IPS-18a (cell line): Measurements from ENCODE around the gene CERK.
"Not testable (repeated sequence)": the region's sequence is repeated elsewhere in the genome, so short reads cannot be mapped to it uniquely, and the experiment has no call there.

ENCODE experiments used
- H3K27ac ChIP-seq: one replicate; pipeline ENCODE4 v1.5.1; 2013; ENCODE audit warnings: low read length
- H3K27me3 ChIP-seq: one replicate; pipeline ENCODE4 v1.6.1; 2013; ENCODE audit warnings: mild to moderate bottlenecking, low read length; ENCODE audit not compliant: control insufficient read depth, insufficient read depth
- H3K36me3 ChIP-seq: one replicate; pipeline ENCODE4 v1.6.1; 2013; ENCODE audit warnings: low read depth, low read length; ENCODE audit not compliant: control insufficient read depth
- H3K4me1 ChIP-seq: one replicate; pipeline ENCODE4 v1.6.1; 2013; ENCODE audit warnings: low read depth, low read length; ENCODE audit not compliant: control insufficient read depth
- H3K4me3 ChIP-seq: one replicate; pipeline ENCODE4 v1.5.1; 2013; ENCODE audit warnings: low read length
- H3K9ac ChIP-seq: one replicate; pipeline ENCODE4 v1.6.1; 2013; ENCODE audit warnings: mild to moderate bottlenecking, low read length, moderate library complexity
- H3K9me3 ChIP-seq: one replicate; pipeline ENCODE4 v1.6.1; 2013; ENCODE audit warnings: low read depth, low read length; ENCODE audit not compliant: control insufficient read depth

CERK gene

GRCh38 chr22:46734213-46734722, 3.8 kb downstream of the CERK start:
- not testable (repeated sequence) for H3K9me3 ChIP-seq, H3K36me3 ChIP-seq, H3K27ac ChIP-seq, H3K4me3 ChIP-seq, H3K27me3 ChIP-seq, H3K9ac ChIP-seq
- peaks cover 26% of the 10 kb centered on the region for H3K4me1 ChIP-seq

- no peak overlapping the region for H3K4me3 ChIP-seq
- no peak overlapping the region for H3K9ac ChIP-seq
- peaks cover 26% of the 10 kb centered on the region for H3K4me1 ChIP-seq
- H3K27me3 ChIP-seq, result no peaks in the 10 kb centered on the region
- no peak overlapping the region for H3K27ac ChIP-seq
- H3K9me3 ChIP-seq, result no peaks in the 10 kb centered on the region
- H3K36me3 ChIP-seq, result no peaks in the 10 kb centered on the region
These were observed 5.5 kb downstream of the CERK start for GRCh38 chr22:46732513-46732912.

- Histone ChIP-seq H3K27ac (no peak overlapping the region), H3K27me3 (no peaks in the 10 kb centered on the region), H3K4me3 (no peak overlapping the region), H3K9ac (no peak overlapping the region), H3K4me1 (peaks cover 23% of the 10 kb centered on the region), H3K36me3 (no peaks in the 10 kb centered on the region), H3K9me3 (no peaks in the 10 kb centered on the region)
These were observed 6.0 kb downstream of the CERK start for GRCh38 chr22:46732041-46732379.

GRCh38 chr22:46731246-46732040, 6.6 kb downstream of the CERK start:
- peaks cover 19% of the 10 kb centered on the region for H3K4me1 ChIP-seq
- H3K36me3 ChIP-seq, result no peaks in the 10 kb centered on the region
- H3K9ac ChIP-seq, result no peak overlapping the region
- no peaks in the 10 kb centered on the region for H3K27me3 ChIP-seq
- H3K9me3 ChIP-seq, result no peaks in the 10 kb centered on the region
- no peak overlapping the region for H3K4me3 ChIP-seq
- no peak overlapping the region for H3K27ac ChIP-seq

GRCh38 chr22:46730568-46731245, 7.3 kb downstream of the CERK start:
- Histone ChIP-seq H3K9ac (no peak overlapping the region), H3K4me1 (peaks cover 11% of the 10 kb centered on the region), H3K9me3 (no peaks in the 10 kb centered on the region), H3K4me3 (no peak overlapping the region), H3K27ac (no peak overlapping the region), H3K27me3 (no peaks in the 10 kb centered on the region), H3K36me3 (no peaks in the 10 kb centered on the region)

GRCh38 chr22:46728470-46728869, 9.6 kb downstream of the CERK start:
- H3K4me3 ChIP-seq, result no peak overlapping the region
- H3K27ac ChIP-seq, result no peak overlapping the region
- no peaks in the 10 kb centered on the region for H3K9me3 ChIP-seq
- H3K36me3 ChIP-seq, result no peaks in the 10 kb centered on the region
- peaks cover 7% of the 10 kb centered on the region for H3K4me1 ChIP-seq
- no peaks in the 10 kb centered on the region for H3K27me3 ChIP-seq
- no peak overlapping the region for H3K9ac ChIP-seq

- no peak overlapping the region for H3K4me3 ChIP-seq
- H3K9ac ChIP-seq, result no peak overlapping the region
- H3K4me1 ChIP-seq, result peaks cover 7% of the 10 kb centered on the region
- H3K9me3 ChIP-seq, result no peaks in the 10 kb centered on the region
- no peaks in the 10 kb centered on the region for H3K36me3 ChIP-seq
- H3K27ac ChIP-seq, result no peak overlapping the region
- no peaks in the 10 kb centered on the region for H3K27me3 ChIP-seq
These were observed 10.2 kb downstream of the CERK start for GRCh38 chr22:46727813-46728364.

GRCh38 chr22:46726986-46727317, 11.1 kb downstream of the CERK start:
- Histone ChIP-seq H3K4me1 (peaks cover 6% of the 10 kb centered on the region), H3K4me3 (no peak overlapping the region), H3K27me3 (no peaks in the 10 kb centered on the region), H3K9me3 (no peaks in the 10 kb centered on the region), H3K27ac (no peak overlapping the region), H3K9ac (no peak overlapping the region), H3K36me3 (no peaks in the 10 kb centered on the region)

GRCh38 chr22:46726066-46726985, 11.7 kb downstream of the CERK start:
- H3K27ac ChIP-seq, result no peak overlapping the region
- no peaks in the 10 kb centered on the region for H3K27me3 ChIP-seq
- no peaks in the 10 kb centered on the region for H3K36me3 ChIP-seq
- no peaks in the 10 kb centered on the region for H3K9me3 ChIP-seq
- no peak overlapping the region for H3K4me3 ChIP-seq
- H3K4me1 ChIP-seq, result no peaks in the 10 kb centered on the region
- H3K9ac ChIP-seq, result no peak overlapping the region

- H3K4me3 ChIP-seq, result no peak overlapping the region
- H3K27ac ChIP-seq, result no peak overlapping the region
- no peaks in the 10 kb centered on the region for H3K27me3 ChIP-seq
- no peaks in the 10 kb centered on the region for H3K9me3 ChIP-seq
- no peak overlapping the region for H3K9ac ChIP-seq
- peaks cover 1% of the 10 kb centered on the region for H3K36me3 ChIP-seq
- H3K4me1 ChIP-seq, result no peaks in the 10 kb centered on the region
These were observed 13.0 kb downstream of the CERK start for GRCh38 chr22:46725096-46725495.

GRCh38 chr22:46723882-46724281, 14.2 kb downstream of the CERK start:
- Histone ChIP-seq H3K9me3 (no peaks in the 10 kb centered on the region), H3K4me3 (no peak overlapping the region), H3K9ac (no peak overlapping the region), H3K27ac (no peak overlapping the region), H3K27me3 (no peaks in the 10 kb centered on the region), H3K4me1 (no peaks in the 10 kb centered on the region), H3K36me3 (peaks cover 14% of the 10 kb centered on the region)
